ENCODE data around the gene MAST3. TPM values are rescaled to one million over a fixed set of nuclear protein-coding genes. Genes with fewer than 3 reads are reported as not detected.

The MAST3 gene
- total and polyA plus RNA-seq, 2 donors (not counting 1 experiment from before 2014, with no cell fraction given) = 43.5 to 85.5 TPM

GRCh38 chr19:18049385-18049784 lies 48.2 kb upstream of the MAST3 start:
- DNase-seq (no peak), ATAC-seq (ENCODE audit: low read depth) (no peak)
- peaks cover 16 to 27% of the 10 kb centered on the region in 2 donors for H3K4me1 ChIP-seq (ENCODE audit: control insufficient read depth in 2 of 2, insufficient read depth in 2 of 2, low read length in 2 of 2)
- H3K27ac Mint-ChIP-seq = no peak overlapping the region
- H2AFZ ChIP-seq (ENCODE audit: insufficient read depth, low read depth, low read length, poor library complexity, severe bottlenecking) = no peak overlapping the region
- no peak overlapping the region for H3K27ac ChIP-seq (ENCODE audit: low read length in 2 of 2)
- H3K4me1 Mint-ChIP-seq = peaks cover 36% of the 10 kb centered on the region
- H3K9me3 Mint-ChIP-seq (ENCODE audit: insufficient read depth) = no peaks in the 10 kb centered on the region
- H3K36me3 ChIP-seq (replicated peaks in 1 of 2; ENCODE audit: control extremely low read depth in 1 of 2, control insufficient read depth in 1 of 2, extremely low read depth in 1 of 2, insufficient read depth in 2 of 2, low read length in 1 of 2) = no peaks in the 10 kb centered on the region
- no peaks in the 10 kb centered on the region for H3K79me2 ChIP-seq (ENCODE audit: control insufficient read depth, insufficient read depth, low read length)
- WGBS (ENCODE audit: insufficient coverage) = 94% methylated on average over 8 of the region's 10 CpGs
- ChIA-PET CTCF (interaction anchor here (2.2 kb wide), 1 partner anchor 26 kb away, joined by 6 read pairs; no protein-coding TSS in a partner anchor), POLR2A (interaction anchor here (0.7 kb wide), 2 partner anchors 26 to 32 kb away, joined by 3 read pairs; no protein-coding TSS in a partner anchor)
- H3K4me3 ChIP-seq (ENCODE audit: control extremely low read depth in 1 of 5, extremely low read depth in 1 of 5, insufficient read depth in 1 of 5, low read depth in 2 of 5, low read length in 4 of 5) = no peak overlapping the region
- H3K4me3 Mint-ChIP-seq = no peak overlapping the region
- no peak overlapping the region for H3K9ac ChIP-seq (ENCODE audit: low read length)
- TF ChIP-seq, protein P1, sequence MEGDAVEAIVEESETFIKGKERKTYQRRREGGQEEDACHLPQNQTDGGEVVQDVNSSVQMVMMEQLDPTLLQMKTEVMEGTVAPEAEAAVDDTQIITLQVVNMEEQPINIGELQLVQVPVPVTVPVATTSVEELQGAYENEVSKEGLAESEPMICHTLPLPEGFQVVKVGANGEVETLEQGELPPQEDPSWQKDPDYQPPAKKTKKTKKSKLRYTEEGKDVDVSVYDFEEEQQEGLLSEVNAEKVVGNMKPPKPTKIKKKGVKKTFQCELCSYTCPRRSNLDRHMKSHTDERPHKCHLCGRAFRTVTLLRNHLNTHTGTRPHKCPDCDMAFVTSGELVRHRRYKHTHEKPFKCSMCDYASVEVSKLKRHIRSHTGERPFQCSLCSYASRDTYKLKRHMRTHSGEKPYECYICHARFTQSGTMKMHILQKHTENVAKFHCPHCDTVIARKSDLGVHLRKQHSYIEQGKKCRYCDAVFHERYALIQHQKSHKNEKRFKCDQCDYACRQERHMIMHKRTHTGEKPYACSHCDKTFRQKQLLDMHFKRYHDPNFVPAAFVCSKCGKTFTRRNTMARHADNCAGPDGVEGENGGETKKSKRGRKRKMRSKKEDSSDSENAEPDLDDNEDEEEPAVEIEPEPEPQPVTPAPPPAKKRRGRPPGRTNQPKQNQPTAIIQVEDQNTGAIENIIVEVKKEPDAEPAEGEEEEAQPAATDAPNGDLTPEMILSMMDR (IDR thresholded peaks at IDR 0.05) = no peak
- TF ChIP-seq EZH2 (IDR thresholded peaks at IDR 0.05; ENCODE audit: borderline replicate concordance, insufficient read depth, low read depth, low read length, poor library complexity, severe bottlenecking) = no peak
- no peaks in the 10 kb centered on the region for H3K27me3 ChIP-seq (replicated peaks in 1 of 4; ENCODE audit: control extremely low read depth in 1 of 4, control insufficient read depth in 3 of 4, insufficient read depth in 4 of 4, low read length in 3 of 4)
- no peaks in the 10 kb centered on the region for H3K27me3 Mint-ChIP-seq
- no peaks in the 10 kb centered on the region for H4K20me1 ChIP-seq (ENCODE audit: control insufficient read depth, insufficient read depth, low read length, poor library complexity, severe bottlenecking)
- H3K9me3 ChIP-seq (ENCODE audit: control extremely low read depth in 1 of 3, control insufficient read depth in 2 of 3, insufficient read depth in 1 of 3, low read length in 2 of 3) = no peaks in the 10 kb centered on the region
- intact Hi-C loops (cut with micrococcal nuclease) = loop anchor here (5.0 kb wide), 1 partner anchor 48 kb away; the partner anchor contains the start of gene MAST3
- H3K4me2 ChIP-seq (replicated peaks; ENCODE audit: low read depth, low read length, poor library complexity, severe bottlenecking) = no peak overlapping the region

GRCh38 chr19:18051887-18052286 lies 45.7 kb upstream of the MAST3 start:
- Histone ChIP-seq H3K4me3 (ENCODE audit: control extremely low read depth in 1 of 5, extremely low read depth in 1 of 5, insufficient read depth in 1 of 5, low read depth in 2 of 5, low read length in 4 of 5) (no peak overlapping the region), H3K27me3 (replicated peaks in 1 of 4; ENCODE audit: control extremely low read depth in 1 of 4, control insufficient read depth in 3 of 4, insufficient read depth in 4 of 4, low read length in 3 of 4) (no peaks in the 10 kb centered on the region), H2AFZ (ENCODE audit: insufficient read depth, low read depth, low read length, poor library complexity, severe bottlenecking) (no peak overlapping the region), H3K9me3 (ENCODE audit: control extremely low read depth in 1 of 3, control insufficient read depth in 2 of 3, insufficient read depth in 1 of 3, low read length in 2 of 3) (no peaks in the 10 kb centered on the region), H3K36me3 (replicated peaks in 1 of 2; ENCODE audit: control extremely low read depth in 1 of 2, control insufficient read depth in 1 of 2, extremely low read depth in 1 of 2, insufficient read depth in 2 of 2, low read length in 1 of 2) (no peaks in the 10 kb centered on the region), H3K4me1 (ENCODE audit: control insufficient read depth in 2 of 2, insufficient read depth in 2 of 2, low read length in 2 of 2) (peaks cover 0 to 3% of the 10 kb centered on the region in 2 donors), H3K79me2 (ENCODE audit: control insufficient read depth, insufficient read depth, low read length) (no peaks in the 10 kb centered on the region), H4K20me1 (ENCODE audit: control insufficient read depth, insufficient read depth, low read length, poor library complexity, severe bottlenecking) (no peaks in the 10 kb centered on the region), H3K9ac (ENCODE audit: low read length) (no peak overlapping the region), H3K4me2 (replicated peaks; ENCODE audit: low read depth, low read length, poor library complexity, severe bottlenecking) (no peak overlapping the region), H3K27ac (ENCODE audit: low read length in 2 of 2) (no peak overlapping the region)
- no peak for TF ChIP-seq EZH2 (IDR thresholded peaks at IDR 0.05; ENCODE audit: borderline replicate concordance, insufficient read depth, low read depth, low read length, poor library complexity, severe bottlenecking)
- TF ChIP-seq, protein P1 (IDR thresholded peaks at IDR 0.05) = no peak
- DNase-seq (no peak), ATAC-seq (ENCODE audit: low read depth) (no peak)
- CTCF ChIA-PET = interaction anchor here (0.8 to 1.4 kb wide), 2 partner anchors 28 to 45 kb away, joined by 3 to 11 read pairs; partner anchors contain the start of gene ARRDC2
- Mint-ChIP-seq H3K27me3 (no peaks in the 10 kb centered on the region), H3K9me3 (ENCODE audit: insufficient read depth) (no peaks in the 10 kb centered on the region), H3K27ac (no peak overlapping the region), H3K4me1 (peaks cover 16% of the 10 kb centered on the region), H3K4me3 (no peak overlapping the region)
- POLR2A ChIA-PET = interaction anchor here (0.6 to 0.7 kb wide), 3 partner anchors 32 to 47 kb away, joined by 3 to 5 read pairs (median 3); no protein-coding TSS in a partner anchor
- intact Hi-C loops (cut with micrococcal nuclease) = no loop called here
- 53% methylated on average over 22 of the region's 31 CpGs for whole genome bisulfite sequencing (ENCODE audit: insufficient coverage)
